NK-92 (cell line): ENCODE measurements around the gene SACS.

ENCODE experiments used
- DNase-seq: peaks from one replicate; lab custom pipeline; 2025; ENCODE audit not compliant: unreplicated experiment; lab: John Stamatoyannopoulos, UW

SACS gene, protein sequence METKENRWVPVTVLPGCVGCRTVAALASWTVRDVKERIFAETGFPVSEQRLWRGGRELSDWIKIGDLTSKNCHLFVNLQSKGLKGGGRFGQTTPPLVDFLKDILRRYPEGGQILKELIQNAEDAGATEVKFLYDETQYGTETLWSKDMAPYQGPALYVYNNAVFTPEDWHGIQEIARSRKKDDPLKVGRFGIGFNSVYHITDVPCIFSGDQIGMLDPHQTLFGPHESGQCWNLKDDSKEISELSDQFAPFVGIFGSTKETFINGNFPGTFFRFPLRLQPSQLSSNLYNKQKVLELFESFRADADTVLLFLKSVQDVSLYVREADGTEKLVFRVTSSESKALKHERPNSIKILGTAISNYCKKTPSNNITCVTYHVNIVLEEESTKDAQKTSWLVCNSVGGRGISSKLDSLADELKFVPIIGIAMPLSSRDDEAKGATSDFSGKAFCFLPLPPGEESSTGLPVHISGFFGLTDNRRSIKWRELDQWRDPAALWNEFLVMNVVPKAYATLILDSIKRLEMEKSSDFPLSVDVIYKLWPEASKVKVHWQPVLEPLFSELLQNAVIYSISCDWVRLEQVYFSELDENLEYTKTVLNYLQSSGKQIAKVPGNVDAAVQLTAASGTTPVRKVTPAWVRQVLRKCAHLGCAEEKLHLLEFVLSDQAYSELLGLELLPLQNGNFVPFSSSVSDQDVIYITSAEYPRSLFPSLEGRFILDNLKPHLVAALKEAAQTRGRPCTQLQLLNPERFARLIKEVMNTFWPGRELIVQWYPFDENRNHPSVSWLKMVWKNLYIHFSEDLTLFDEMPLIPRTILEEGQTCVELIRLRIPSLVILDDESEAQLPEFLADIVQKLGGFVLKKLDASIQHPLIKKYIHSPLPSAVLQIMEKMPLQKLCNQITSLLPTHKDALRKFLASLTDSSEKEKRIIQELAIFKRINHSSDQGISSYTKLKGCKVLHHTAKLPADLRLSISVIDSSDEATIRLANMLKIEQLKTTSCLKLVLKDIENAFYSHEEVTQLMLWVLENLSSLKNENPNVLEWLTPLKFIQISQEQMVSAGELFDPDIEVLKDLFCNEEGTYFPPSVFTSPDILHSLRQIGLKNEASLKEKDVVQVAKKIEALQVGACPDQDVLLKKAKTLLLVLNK (N-terminal part only)

DNA sequence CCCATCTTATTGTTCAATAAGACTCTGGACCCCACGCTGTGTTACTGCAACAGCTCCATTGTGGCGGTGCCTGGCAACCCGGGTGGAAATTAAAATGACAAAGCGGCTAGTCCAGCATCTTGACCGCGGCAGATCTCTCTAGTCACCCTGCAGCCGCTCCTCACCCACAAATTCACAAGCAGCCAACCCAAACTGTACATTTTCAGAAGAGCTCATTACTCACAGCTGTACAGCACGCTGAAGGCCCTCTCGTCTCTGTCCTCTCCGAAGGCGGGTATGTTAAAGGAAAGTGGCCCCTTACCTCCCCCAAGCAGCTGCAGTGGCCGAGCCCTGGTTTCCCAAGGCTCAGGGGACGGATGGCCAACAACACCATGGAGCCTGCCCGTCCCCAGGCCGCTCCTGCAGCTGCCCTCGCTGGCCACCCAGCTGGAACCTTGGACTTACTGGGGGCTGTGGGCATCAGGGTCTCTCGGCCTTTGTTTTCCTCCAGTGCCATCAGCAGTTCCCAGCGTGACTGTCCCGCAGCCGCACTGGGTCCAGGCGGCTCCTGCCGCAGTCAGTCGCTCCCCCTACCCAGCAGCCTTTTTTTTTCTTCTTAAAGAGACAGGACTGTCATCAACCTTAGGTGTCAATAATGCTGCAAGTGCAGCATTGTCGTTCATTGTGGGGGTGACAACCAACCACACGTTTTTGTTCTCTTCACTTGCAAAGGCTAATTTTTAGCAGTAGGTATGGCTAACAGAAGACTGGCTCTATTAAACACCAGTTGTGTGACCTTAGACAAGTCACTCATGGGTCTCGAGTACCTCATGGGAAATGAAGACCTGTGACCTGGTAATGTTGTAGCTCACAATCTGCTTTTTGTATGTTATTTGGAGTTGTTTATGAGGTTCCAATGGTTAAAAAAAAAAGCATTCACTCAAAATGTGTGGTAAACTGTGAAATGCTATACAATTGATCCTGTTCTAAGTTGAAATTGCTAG lies at the start of gene SACS:
Gene SACS, minus strand, starts transcription at position 532 of the 983 bp plus-strand sequence. CDS start 22,463 bp downstream, outside the sequence.
- no peak for DNase-seq

DNA sequence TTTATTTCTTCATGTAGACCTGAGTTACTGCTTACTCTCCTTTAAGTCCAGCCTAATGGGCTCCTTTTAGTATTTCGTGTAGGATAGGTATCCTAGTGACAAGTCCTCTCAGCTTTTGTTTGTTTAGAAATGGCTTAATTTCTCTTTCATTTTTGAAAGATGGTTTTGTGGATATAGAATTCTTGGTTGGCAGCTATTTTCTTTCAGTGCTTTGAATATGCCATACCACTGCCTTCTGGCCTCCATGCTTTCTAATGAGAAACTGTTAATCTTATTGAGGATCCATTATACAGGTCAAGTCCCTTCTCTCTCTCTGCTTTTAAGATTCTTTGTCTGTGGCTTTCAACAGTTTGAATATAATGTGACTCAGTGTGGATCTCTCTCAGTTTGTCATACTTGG lies 46.8 kb upstream of the SACS start:
- no peak for DNase-seq

DNA sequence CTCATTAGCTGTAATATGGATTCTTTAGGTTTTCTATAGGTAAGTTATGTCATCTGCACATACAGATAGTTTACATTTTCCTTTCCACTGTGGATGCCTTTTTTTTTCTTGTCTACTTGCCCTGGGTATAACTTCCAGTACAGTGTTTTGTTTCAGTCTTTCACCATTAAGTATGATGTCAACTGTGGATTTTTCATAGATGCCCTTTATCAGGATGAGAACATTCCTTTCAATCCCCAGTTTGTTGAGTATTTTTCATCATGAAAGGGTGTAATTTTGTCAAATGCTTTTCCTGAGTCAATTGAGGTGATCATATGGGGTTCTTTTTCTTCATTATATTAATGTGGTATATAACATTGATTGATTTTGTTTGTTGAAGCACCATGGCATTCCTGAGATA lies 43.6 kb upstream of the SACS start:
- no peak for DNase-seq

DNA sequence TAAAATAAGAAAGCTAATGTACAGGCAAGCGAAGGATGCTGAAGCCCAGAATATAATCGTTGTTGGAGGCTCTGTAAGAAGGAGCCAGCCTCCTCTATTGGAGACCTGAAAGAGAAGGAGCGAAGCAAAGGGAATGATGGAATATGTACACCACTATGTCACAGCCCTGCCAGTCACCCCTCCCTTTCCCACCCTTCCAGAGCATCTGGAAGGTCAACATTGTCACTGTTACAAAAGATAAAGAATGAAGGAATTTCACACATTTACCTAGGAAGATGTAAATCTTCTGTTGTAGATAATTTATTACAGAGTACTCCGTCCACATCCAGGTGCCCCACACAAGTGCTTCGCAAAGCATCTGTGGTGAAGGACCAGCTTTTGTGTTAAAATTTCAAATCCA lies 39.7 kb upstream of the SACS start:
- no peak for DNase-seq

DNA sequence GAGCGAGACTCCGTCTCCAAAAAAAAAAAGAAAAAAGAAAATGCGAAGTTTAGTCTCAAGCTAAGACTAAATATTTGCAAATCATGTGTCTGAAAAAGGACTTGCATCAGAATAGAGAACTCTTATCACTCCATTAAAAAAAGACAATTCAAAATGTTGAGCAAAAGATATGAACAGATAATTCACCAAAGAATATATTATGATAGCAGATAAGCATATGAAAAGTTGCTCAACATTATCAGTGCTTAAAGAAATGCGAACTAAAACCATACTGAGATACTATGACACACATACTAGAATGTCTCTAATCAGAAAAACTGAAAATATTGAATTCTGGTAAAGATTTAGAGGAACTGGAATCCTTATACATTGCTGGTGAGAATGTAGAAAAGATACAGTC lies 38.7 kb upstream of the SACS start:
- DNase-seq: no peak

DNA sequence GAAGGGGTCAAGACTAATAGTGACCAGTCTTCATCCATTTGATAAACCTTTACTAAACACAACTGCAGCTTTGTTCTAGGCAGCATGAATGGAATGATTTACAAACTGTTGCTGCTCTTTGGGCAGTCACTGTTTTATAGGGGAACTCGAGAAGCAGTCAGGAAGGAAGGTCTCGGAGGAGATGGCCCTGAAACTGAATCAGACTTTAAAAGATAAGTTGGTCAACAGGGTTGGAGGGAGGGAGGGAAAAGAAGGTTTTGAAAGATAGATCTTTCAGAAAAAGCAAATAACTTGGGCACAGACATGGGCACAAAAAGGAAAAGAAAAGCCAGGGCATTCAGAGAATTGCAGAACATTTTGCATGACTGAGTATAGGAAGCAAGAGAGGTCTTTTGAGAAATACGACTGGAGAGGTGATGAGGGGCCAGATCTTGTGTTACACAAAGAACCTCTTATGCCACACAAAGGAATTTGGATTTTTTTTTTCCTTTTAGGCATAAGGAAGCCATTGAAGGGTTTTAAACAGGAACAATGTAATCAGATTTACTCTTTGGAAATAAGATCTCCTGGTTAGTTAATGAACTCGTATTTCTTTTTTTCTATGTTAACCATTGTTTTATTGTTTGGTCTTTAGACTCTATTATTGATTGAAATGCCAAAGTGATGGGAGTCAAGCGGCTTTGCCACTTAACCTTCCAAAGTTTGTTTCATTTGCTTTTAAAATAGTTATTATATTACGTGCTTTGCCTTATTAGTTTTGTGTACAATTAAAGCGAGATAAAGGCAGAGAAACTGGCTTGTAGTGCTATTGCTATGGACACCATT lies 37.5 kb upstream of the SACS start:
- DNase-seq: no peak

DNA sequence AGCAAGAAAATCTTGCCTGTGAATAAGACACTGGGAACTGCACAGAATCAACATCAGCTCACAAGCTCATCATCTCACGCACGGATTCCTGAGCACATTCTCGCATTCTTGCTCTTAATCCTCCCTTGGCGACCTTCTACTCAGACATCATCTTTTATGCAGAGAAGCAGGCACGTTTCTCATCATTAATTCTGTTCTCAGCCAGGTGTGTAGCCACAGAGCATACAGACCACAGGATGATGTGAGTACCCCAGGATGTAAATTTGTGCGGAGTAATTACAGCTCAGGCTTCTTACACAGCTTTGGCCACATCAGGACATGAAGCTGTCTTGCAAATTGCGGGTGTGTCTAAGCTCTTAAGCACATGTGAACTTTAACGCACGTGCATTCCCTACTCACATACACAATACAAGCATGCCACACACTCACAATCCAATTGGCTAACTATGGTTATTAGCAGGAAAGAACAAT lies 36.5 kb upstream of the SACS start:
- DNase-seq: no peak

DNA sequence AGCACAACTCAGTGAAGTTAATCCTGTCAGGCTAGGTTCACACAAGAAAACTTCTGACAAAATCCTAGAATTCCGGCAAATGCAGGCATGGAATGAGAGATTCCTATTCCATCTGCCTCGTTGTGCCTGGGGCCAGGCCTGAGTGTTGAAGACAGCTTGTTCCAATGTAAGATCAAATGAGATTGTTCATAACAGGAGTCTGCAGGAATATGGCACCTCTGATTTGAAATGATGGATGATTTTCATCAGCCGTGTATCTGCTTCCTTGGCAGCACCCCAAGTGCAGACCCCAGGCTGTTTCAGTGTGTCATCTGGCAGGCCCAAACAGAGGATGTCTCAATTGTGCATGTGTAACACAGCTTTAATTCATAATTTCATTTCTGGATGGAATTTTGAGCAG lies 35.3 kb upstream of the SACS start:
- no peak for DNase-seq

DNA sequence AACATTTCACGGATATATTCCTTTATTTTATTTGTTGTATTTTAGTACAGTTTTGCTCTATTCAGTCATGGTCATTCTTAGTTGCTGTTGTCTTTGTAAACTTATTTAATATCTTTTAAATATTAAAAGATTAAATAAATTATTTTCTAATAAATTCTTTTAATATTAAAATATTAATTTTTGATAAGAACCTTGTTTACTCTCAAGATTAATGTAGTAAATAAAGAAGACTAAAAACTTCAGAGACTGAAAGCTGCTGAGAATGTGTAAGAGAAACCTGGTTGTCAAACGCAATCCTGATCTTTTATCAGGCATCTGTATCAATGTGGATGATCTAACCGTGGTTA lies 34.4 kb upstream of the SACS start:
- no peak for DNase-seq

DNA sequence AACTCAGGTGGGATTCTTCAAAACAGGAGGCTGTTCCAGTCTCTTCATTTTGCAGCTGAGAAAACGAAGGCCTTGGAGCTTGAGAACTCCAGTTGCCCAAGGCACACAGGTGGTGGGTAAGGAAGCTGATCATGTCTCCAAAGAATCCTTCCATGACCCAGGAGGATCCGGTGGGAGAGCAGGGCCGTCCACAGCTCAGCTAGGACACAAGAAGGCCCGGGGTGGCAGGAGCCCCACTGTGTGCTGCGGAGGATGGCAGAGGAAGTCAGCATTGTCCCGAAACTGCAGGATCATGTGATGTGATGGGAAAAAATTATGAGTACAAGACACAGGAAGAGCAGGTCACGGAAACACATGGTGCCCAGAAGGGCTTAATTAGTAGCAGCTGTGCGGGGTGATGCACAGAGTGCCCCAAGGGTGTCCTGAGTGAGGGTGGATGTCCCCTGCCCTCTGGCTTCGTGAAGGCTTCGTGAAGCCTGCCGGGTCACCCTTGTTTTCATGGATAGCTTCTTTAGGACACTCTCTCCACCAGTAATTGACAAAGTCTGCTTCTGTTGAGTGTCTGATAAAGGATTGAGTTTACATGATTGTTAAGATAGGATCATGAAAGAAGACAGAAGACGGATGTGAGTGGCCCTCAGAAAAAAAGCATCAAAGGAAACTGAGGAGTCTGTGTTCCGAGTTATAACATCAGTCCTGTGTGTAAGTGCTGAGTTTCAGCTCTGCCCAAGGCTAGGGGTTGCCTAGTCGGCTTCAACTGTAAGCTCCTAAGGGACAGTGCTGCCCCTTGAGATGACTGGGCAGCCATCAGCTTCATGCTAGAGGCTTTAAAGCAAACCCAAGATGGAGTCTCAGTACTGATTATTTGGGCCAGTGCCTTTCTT lies 33.8 kb upstream of the SACS start:
- DNase-seq: no peak

DNA sequence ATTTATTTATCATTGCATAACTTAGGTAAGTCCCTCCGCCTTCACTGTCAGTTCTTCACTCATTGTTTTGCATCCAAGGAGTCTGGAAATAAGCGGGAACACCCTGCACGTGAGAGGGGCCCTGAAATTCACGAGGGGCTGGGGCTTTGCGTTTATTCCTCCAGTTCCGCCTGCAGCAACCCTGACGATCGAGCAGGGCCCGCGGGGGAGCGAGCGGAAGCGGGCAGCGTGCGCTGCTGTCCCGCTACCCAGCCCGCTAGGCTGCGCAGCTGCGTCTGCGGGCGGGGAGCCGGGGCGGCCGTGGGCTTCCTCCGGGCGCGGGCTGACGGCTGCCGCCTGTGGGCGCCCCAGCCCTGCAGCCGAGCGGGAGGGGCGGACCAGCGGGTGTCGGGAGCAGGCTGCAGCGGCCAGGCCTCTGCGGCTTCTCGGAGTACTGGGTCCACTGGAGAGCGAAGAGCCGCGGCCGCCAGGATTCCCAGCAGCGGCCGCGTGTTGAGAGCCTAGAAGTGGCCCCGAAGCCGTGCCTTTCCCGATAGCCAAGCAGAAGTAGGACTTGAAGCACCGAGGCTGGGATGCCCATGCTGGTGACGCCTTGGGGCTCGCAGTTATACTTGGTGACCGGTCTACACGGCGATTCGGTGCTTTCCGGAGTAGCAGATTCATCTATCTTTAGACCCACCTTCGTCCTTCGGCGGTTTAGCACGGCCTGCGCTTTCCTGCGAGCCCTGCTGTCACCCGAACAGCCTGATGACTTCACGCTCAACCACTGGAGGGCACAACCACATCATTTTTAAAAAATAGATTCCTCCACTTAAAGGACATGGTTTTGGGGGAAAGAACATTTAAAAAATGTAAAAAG lies 32.9 kb upstream of the SACS start:
- DNase-seq: no peak

DNA sequence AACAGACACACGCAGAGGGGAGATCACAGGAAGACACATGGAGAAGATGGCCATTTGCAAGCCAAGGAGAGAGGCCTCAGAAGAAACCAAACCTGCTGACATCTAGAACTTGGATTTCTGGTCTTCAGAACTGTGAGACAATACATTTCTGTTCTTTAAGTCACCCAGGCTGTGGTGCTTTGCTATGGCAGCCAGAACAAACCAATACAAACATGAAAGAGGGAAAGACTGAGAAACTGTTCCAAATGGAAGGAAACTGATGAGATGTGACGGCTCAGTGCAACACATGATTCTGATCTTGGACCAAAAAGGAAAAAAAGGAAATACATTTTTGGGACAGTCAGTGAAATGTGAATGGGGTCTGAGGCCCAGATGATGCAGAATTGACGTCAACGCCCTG lies 30.2 kb upstream of the SACS start:
- DNase-seq: no peak

DNA sequence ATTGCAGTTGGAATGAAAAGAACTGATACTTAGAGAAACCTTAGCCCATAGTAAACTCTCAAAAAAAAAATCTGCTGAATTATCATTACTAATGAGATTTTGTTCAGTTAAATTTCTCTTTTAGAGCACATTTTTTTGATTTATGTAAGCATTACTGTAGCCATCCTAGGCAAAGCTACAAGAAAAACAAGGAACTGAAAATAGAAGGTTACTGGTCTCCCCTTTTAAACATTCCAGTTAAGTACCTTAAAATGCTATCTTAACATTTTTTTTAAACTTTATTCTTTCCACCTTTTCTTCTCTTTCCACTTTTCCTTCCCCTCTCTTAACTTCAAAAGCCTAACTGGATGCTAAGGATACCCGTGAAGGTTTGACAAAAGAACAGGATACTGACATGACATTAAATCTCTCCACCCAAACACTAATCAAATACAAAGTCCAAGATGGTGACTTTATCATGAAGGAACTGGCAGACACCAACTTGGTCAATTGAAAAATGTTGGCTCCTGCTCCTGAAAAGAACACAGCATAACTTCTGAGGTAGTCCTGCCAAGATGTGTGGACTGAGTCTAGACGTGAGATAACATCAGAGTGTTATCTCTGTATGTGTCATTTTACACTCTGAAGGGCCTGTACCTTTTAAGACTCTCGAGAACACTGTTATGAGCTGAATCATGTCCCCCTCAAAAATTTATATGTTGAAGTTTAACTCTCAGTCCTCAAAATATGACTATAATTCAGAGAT lies 29.5 kb upstream of the SACS start:
- no peak for DNase-seq

DNA sequence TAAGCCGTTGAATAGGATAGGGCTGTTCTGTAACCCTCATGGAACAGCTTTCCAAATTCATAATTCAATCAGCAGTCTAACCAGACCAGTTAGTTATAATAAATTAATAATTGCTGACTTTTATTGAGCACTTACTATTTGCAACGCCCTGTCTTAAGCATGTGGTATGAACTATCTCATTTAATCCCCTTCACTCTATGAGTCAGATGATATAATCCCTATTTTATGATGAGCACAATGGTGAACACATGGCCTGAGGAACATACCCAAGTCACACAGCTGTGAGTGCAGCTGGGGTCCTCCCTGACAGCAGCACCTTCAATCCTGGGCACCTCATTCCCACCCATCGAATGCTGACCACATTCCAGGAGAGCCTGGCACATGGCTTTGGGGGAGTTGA lies 28.0 kb upstream of the SACS start:
- no peak for DNase-seq

DNA sequence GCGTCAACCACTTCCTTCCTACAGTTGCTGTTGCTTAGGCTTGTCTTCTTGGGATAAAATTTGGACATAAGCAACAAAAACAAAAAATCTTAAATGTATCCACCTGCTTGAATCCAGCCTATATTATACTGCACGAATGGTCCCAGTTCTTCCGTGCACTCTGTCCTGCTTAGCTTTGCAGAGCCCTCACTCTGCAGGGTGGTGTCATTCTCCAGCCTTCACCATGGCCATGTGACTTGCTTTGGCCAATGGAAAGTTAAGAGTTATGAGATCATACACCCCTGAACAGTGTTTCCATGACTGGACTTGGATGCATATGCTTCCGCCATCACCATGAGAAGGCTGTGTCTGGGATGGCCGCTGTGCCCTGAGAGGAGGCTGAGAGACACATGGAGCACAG lies 27.4 kb upstream of the SACS start:
- no peak for DNase-seq

DNA sequence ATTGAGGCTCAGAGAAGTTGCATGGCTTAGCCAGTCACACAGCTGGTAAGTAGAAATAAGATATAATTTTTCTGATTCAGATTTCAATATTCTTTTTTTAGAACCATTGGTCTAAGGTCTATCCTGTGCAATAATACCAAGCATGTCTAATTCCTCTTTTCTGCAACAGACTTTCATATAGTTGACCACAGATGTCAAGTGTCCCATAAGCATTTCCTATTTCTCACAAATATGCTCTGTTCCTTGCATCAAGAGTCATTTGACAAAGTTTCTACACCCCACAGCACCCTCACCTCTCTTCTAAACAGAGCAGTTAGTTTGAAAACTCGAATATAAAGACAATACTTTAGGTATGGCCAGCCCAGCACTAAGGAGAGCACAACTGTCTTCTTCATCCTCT lies 26.8 kb upstream of the SACS start:
- DNase-seq: no peak

DNA sequence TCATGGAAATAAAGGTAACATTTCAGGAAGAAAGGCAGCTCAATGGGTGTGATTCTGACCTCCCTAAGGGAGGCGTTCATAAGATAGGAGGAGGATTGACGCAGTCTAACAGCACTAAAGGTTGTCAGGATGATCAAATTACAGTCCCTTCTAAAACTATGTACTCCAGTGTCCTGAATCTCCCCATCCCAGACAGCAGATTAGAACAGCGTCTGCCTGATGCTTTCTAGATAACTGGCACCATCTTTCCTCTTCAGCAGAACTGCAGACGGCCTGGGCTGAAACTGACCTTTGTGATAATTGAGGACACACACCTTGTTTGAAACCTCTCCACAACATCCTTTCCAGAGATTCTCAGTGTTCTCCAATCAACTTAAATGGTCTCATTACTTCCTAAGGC lies 25.5 kb upstream of the SACS start:
- DNase-seq: no peak
